Stimulated activated memory B cell treated with anti-CD40 and anti-IgM and Interleukin-4, amounts not matched to agents 10 μg/mL and 1 μg/mL and 100 μg/mL, for 72 hours (primary cell): ENCODE results near the gene NHLRC2.

Source experiments
- ATAC-seq: fragments of 150-1000 bp; cut with Tn5 transposase; 2 replicates; pipeline ENCODE4 v1.10.0; 2021
- H3K27ac Mint-ChIP-seq: one replicate; pipeline ENCODE4 v1.8.0; 2022; ENCODE audit warnings: mild to moderate bottlenecking, mixed read lengths
- H3K27me3 Mint-ChIP-seq: one replicate; pipeline ENCODE4 v1.8.0; 2022; ENCODE audit warnings: mixed read lengths
- H3K36me3 Mint-ChIP-seq: one replicate; pipeline ENCODE4 v1.8.0; 2022; ENCODE audit warnings: mixed read lengths
- H3K4me1 Mint-ChIP-seq: one replicate; pipeline ENCODE4 v1.8.0; 2022; ENCODE audit warnings: mixed read lengths
- H3K4me3 Mint-ChIP-seq: one replicate; pipeline ENCODE4 v1.8.0; 2022; ENCODE audit warnings: mild to moderate bottlenecking, moderate library complexity, mixed read lengths
- H3K9me3 Mint-ChIP-seq: one replicate; pipeline ENCODE4 v1.8.0; 2022; ENCODE audit warnings: mixed read lengths

NHLRC2 gene

GRCh38 chr10:113882240-113882639, 27.8 kb downstream of the NHLRC2 start:
- no peaks in the 10 kb centered on the region for H3K9me3 Mint-ChIP-seq
- H3K4me1 Mint-ChIP-seq, result peaks cover 5% of the 10 kb centered on the region
- no peak overlapping the region for H3K4me3 Mint-ChIP-seq
- no peaks in the 10 kb centered on the region for H3K27me3 Mint-ChIP-seq
- peaks cover 61% of the 10 kb centered on the region for H3K36me3 Mint-ChIP-seq
- no peak for ATAC-seq
- no peak overlapping the region for H3K27ac Mint-ChIP-seq

GRCh38 chr10:113889911-113890310, 35.5 kb downstream of the NHLRC2 start:
- Mint-ChIP-seq H3K36me3 (peaks cover 66% of the 10 kb centered on the region), H3K27me3 (no peaks in the 10 kb centered on the region), H3K27ac (no peak overlapping the region), H3K9me3 (no peaks in the 10 kb centered on the region), H3K4me1 (peaks cover 7% of the 10 kb centered on the region), H3K4me3 (no peak overlapping the region)
- no peak for ATAC-seq

- no peak for ATAC-seq
- Mint-ChIP-seq H3K27me3 (no peaks in the 10 kb centered on the region), H3K4me3 (no peak overlapping the region), H3K4me1 (peaks cover 7% of the 10 kb centered on the region), H3K27ac (no peak overlapping the region), H3K36me3 (peaks cover 67% of the 10 kb centered on the region), H3K9me3 (peaks cover 3% of the 10 kb centered on the region)
Measured at GRCh38 chr10:113890769-113891168, 36.3 kb downstream of the NHLRC2 start.

- Mint-ChIP-seq H3K27ac (peak overlapping the region; percentile 46), H3K36me3 (peaks cover 61% of the 10 kb centered on the region), H3K27me3 (no peaks in the 10 kb centered on the region), H3K4me1 (peaks cover 7% of the 10 kb centered on the region), H3K4me3 (no peak overlapping the region), H3K9me3 (peaks cover 3% of the 10 kb centered on the region)
- no peak for ATAC-seq
Measured at GRCh38 chr10:113891476-113891875, 37.0 kb downstream of the NHLRC2 start.

- Mint-ChIP-seq H3K36me3 (peaks cover 43% of the 10 kb centered on the region), H3K4me1 (peaks cover 7% of the 10 kb centered on the region), H3K9me3 (peaks cover 3% of the 10 kb centered on the region), H3K27me3 (no peaks in the 10 kb centered on the region), H3K4me3 (no peak overlapping the region), H3K27ac (no peak overlapping the region)
- ATAC-seq, result no peak
Measured at GRCh38 chr10:113893570-113893969, 39.1 kb downstream of the NHLRC2 start.

- Mint-ChIP-seq H3K4me1 (peaks cover 7% of the 10 kb centered on the region), H3K9me3 (peaks cover 3% of the 10 kb centered on the region), H3K27ac (no peak overlapping the region), H3K4me3 (no peak overlapping the region), H3K27me3 (no peaks in the 10 kb centered on the region), H3K36me3 (peaks cover 49% of the 10 kb centered on the region)
- no peak for ATAC-seq
Measured at GRCh38 chr10:113894581-113894980, 40.1 kb downstream of the NHLRC2 start.

GRCh38 chr10:113895018-113895417, 40.6 kb downstream of the NHLRC2 start:
- Mint-ChIP-seq H3K27ac (no peak overlapping the region), H3K36me3 (peaks cover 49% of the 10 kb centered on the region), H3K9me3 (peaks cover 3% of the 10 kb centered on the region), H3K4me1 (peaks cover 7% of the 10 kb centered on the region), H3K4me3 (no peak overlapping the region), H3K27me3 (no peaks in the 10 kb centered on the region)
- no peak for ATAC-seq

GRCh38 chr10:113897693-113898618, 43.5 kb downstream of the NHLRC2 start:
- Mint-ChIP-seq H3K27ac (no peak overlapping the region), H3K4me3 (no peak overlapping the region), H3K36me3 (peaks cover 46% of the 10 kb centered on the region), H3K9me3 (peaks cover 3% of the 10 kb centered on the region), H3K27me3 (no peaks in the 10 kb centered on the region), H3K4me1 (no peaks in the 10 kb centered on the region)
- ATAC-seq, result no peak

- H3K36me3 Mint-ChIP-seq, result peaks cover 40% of the 10 kb centered on the region
- no peak for ATAC-seq
Measured at GRCh38 chr10:113899952-113900598, 45.6 kb downstream of the NHLRC2 start.

GRCh38 chr10:113905756-113906155, 51.3 kb downstream of the NHLRC2 start:
- ATAC-seq, result no peak
- Mint-ChIP-seq H3K4me3 (no peak overlapping the region), H3K4me1 (no peaks in the 10 kb centered on the region), H3K27ac (peak overlapping the region; percentile 36), H3K36me3 (peaks cover 32% of the 10 kb centered on the region), H3K9me3 (no peaks in the 10 kb centered on the region), H3K27me3 (no peaks in the 10 kb centered on the region)

More at GRCh38 chr10:113899952-113900598, 45.6 kb downstream of the NHLRC2 start:
- peaks cover 3% of the 10 kb centered on the region for H3K9me3 Mint-ChIP-seq
- H3K4me1 Mint-ChIP-seq, result no peaks in the 10 kb centered on the region
- no peak overlapping the region for H3K4me3 Mint-ChIP-seq
- H3K27me3 Mint-ChIP-seq, result no peaks in the 10 kb centered on the region
- no peak overlapping the region for H3K27ac Mint-ChIP-seq

- Mint-ChIP-seq H3K27me3 (no peaks in the 10 kb centered on the region), H3K27ac (no peak overlapping the region), H3K9me3 (no peaks in the 10 kb centered on the region), H3K4me1 (no peaks in the 10 kb centered on the region), H3K36me3 (peaks cover 24% of the 10 kb centered on the region), H3K4me3 (no peak overlapping the region)
- no peak for ATAC-seq
Measured at GRCh38 chr10:113907166-113907565, 52.7 kb downstream of the NHLRC2 start.

GRCh38 chr10:113908236-113908635, 53.8 kb downstream of the NHLRC2 start:
- H3K27me3 Mint-ChIP-seq, result no peaks in the 10 kb centered on the region
- peaks cover 30% of the 10 kb centered on the region for H3K36me3 Mint-ChIP-seq
- H3K4me1 Mint-ChIP-seq, result no peaks in the 10 kb centered on the region
- H3K27ac Mint-ChIP-seq, result no peak overlapping the region
- H3K9me3 Mint-ChIP-seq, result no peaks in the 10 kb centered on the region
- ATAC-seq, result no peak
- H3K4me3 Mint-ChIP-seq, result no peak overlapping the region

GRCh38 chr10:113911113-113911512, 56.7 kb downstream of the NHLRC2 start:
- Mint-ChIP-seq H3K27ac (no peak overlapping the region), H3K4me3 (no peak overlapping the region), H3K9me3 (no peaks in the 10 kb centered on the region), H3K27me3 (no peaks in the 10 kb centered on the region), H3K36me3 (peaks cover 12% of the 10 kb centered on the region), H3K4me1 (no peaks in the 10 kb centered on the region)
- ATAC-seq, result no peak

- Mint-ChIP-seq H3K4me3 (no peak overlapping the region), H3K27ac (no peak overlapping the region), H3K9me3 (no peaks in the 10 kb centered on the region), H3K27me3 (no peaks in the 10 kb centered on the region), H3K4me1 (no peaks in the 10 kb centered on the region), H3K36me3 (peaks cover 12% of the 10 kb centered on the region)
- ATAC-seq, result no peak
Measured at GRCh38 chr10:113911839-113912238, 57.4 kb downstream of the NHLRC2 start.

- H3K4me3 Mint-ChIP-seq, result no peak overlapping the region
- no peaks in the 10 kb centered on the region for H3K9me3 Mint-ChIP-seq
- ATAC-seq, result no peak
- no peaks in the 10 kb centered on the region for H3K27me3 Mint-ChIP-seq
- no peak overlapping the region for H3K27ac Mint-ChIP-seq
- H3K4me1 Mint-ChIP-seq, result no peaks in the 10 kb centered on the region
- peaks cover 12% of the 10 kb centered on the region for H3K36me3 Mint-ChIP-seq
Measured at GRCh38 chr10:113912582-113912981, 58.1 kb downstream of the NHLRC2 start.

- H3K4me3 Mint-ChIP-seq, result no peak overlapping the region
- peaks cover 7% of the 10 kb centered on the region for H3K4me1 Mint-ChIP-seq
- H3K27ac Mint-ChIP-seq, result no peak overlapping the region
- H3K36me3 Mint-ChIP-seq, result peaks cover 17% of the 10 kb centered on the region
- no peak for ATAC-seq
- peaks cover 3% of the 10 kb centered on the region for H3K9me3 Mint-ChIP-seq
- H3K27me3 Mint-ChIP-seq, result no peaks in the 10 kb centered on the region
Measured at GRCh38 chr10:113914956-113915355, 60.5 kb downstream of the NHLRC2 start.
